Astrocyte (in vitro differentiated cells and primary cell): ENCODE data around the gene HNRNPF.

Experiments used
- CTCF ChIP-seq: IDR thresholded peaks from 2 replicates; pipeline ENCODE4 v1.5.1; 2011; ENCODE audit warnings: low read depth, mild to moderate bottlenecking, inconsistent platforms, low read length, moderate library complexity; ENCODE audit not compliant: insufficient read depth
- EZH2 ChIP-seq: IDR thresholded peaks from 2 replicates; pipeline ENCODE4 v1.6.1; 2012; ENCODE audit warnings: mild to moderate bottlenecking, low read length, inconsistent platforms; ENCODE audit not compliant: insufficient read depth

GRCh38 chr10:43410345-43410744 lies 1.4 kb upstream of the HNRNPF start:
- TF ChIP-seq EZH2 = no peak
- TF ChIP-seq CTCF = no peak
